Measurements from ENCODE around the gene SGMS1.
A peak's percentile ranks its signal among the peaks of the same experiment; 100 is the strongest.
"Not testable (repeated sequence)": the region's sequence is repeated elsewhere in the genome, so short reads cannot be mapped to it uniquely, and the experiment has no call there.

Gene SGMS1

DNA sequence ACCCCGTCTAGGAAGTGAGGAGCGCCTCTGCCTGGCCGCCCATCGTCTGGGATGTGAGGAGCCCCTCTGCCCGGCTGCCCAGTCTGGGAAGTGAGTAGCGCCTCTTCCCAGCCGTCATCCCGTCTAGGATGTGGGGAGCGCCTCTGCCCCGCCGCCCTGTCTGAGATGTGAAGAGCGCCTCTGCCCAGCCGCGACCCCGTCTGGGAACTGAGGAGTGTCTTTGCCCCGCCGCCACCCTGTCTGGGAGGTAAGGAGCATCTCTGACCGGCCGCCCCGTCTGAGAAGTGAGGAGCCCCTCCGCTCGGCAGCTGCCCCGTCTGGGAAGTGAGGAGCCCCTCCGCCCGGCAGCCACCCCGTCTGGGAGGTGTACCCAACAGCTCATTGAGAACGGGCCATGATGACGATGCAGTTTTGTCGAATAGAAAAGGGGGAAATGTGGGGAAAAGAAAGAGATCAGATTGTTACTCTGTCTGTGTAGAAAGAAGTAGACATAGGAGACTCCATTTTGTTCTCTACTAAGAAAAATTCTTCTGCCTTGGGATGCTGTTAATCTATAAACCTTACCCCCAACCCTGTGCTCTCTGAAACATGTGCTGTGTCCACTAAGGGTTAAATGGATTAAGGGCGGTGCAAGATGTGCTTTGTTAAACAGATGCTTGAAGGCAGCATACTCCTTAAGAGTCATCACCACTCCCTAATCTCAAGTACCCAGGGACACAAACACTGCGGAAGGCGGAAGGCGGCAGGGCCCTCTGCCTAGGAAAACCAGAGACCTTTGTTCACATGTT is 267.9 kb downstream of the SGMS1 start:
- not testable (repeated sequence) for FAIRE-seq

DNA sequence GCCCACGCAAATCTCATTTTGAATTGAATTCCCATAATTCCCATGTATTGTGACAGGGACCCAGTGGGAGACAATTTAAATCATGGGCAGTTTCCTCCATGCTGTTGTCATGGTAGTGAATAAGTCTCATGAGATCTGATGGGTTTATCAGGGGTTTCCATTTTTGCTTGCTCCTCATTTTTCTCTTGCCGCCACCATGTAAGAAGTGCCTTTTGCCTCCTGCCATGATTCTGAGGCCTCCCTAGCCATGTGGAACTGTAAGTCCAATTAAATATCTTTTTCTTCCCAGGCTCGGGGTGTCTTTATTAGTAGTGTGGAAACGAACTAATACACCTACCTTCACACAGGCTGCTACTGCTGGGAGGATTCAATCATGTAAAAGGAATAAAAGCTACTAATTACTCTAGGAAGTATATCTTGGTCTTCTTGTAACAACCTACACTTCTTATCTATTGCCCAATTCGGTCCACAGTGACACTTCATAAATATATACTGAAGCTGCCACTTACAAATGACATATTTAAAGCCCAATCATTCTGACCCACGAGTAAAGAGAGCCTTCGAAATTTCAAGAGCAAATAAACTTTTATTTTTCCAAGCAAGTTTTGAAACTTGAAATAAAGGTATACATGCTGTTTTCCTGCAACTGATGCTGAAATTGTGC is 272.1 kb downstream of the SGMS1 start:
- FAIRE-seq, result no peak

DNA sequence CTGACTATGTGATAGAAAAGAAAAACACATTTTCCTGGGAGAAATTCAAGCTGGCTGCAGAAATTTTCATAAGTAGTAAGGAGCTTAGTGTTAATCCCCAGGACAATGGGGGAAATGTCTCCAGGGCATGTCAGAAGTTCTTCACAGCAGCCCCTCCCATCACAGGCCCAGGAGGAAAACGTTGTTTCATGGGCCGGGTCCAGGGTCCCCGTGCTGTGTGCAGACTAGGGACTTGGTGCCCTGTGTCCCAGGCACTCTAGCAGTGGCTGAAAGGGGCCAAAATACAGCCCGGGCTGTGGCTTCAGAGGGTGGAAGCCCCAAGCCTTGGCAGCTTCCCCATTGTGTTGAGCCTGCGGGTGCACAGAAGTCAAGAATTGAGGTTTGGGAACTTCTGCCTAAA is 273.4 kb downstream of the SGMS1 start:
- FAIRE-seq, result no peak

DNA sequence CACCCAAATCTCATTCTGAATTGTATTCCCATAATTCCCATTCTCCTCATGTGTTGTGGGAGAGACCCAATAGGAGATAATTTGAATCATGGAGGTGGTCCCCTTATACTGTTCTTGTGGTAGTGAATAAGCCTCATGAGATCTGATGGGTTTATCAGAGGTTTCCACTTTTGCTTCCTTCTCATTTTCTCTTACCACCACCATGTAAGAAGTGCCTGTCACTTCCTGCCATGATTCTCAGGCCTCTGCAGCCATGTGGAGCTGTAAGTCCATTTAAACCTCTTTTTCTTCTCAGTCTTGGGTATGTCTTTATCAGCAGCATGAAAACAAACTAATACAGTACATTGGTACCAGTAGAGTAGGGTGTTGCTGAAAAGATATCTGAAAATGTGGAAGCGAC is 274.2 kb downstream of the SGMS1 start:
- FAIRE-seq, result no peak

DNA sequence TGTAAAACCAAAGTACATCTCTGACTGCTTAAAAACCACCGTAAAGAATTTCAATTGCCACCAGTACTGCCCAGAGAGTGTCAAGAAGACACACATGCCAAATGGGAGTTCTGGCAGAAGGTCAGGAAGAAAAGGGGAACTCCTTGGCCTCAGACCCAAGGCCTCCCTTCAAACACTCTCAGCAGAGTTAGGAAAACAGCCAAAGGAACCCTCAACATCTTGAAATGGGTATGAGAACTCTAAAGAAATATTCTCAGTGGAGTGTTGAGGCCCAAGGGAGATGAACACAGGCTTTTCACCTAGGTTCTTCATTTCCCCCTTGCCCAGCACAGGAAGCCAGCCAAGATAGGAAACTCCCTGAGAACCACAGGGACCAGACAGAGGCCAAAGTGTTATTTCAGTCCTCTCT is 276.4 kb downstream of the SGMS1 start:
- FAIRE-seq, result no peak

DNA sequence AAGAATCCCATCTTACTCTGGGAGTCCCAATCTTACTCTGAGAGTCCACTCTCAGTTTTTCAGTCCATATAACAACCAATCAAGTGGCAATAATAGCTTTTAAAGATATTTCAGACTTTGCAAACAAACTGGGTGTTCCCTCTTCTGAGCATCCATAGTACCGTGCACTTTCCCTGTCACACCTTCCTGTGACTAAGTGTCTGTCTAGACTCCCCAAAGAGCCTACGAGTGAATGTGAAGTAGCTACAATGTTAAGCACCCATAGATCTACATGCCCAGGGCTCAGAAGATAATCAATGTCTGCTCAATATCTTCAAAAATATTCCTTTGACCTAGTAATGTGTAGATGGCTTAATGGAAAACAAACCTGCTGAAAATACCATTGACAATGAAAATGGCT is 276.8 kb downstream of the SGMS1 start:
- FAIRE-seq, result no peak

DNA sequence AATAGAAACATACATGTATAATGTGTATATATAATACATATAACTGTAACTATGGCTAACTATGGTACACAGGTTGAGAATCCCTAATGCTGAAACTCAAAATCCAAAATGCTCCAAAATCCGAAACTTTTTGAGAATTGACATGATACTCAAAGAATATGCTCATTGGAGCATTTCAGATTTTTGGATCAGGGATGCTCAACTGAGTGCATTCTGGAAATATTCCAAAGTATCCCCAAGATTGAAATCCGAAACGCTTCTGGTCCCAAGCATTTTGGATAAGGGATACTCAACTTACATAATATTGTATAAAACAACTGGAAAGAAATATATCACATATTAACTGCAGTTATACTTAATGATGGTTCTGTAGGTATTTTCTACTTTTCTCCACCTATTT is 278.2 kb downstream of the SGMS1 start:
- no peak for FAIRE-seq

DNA sequence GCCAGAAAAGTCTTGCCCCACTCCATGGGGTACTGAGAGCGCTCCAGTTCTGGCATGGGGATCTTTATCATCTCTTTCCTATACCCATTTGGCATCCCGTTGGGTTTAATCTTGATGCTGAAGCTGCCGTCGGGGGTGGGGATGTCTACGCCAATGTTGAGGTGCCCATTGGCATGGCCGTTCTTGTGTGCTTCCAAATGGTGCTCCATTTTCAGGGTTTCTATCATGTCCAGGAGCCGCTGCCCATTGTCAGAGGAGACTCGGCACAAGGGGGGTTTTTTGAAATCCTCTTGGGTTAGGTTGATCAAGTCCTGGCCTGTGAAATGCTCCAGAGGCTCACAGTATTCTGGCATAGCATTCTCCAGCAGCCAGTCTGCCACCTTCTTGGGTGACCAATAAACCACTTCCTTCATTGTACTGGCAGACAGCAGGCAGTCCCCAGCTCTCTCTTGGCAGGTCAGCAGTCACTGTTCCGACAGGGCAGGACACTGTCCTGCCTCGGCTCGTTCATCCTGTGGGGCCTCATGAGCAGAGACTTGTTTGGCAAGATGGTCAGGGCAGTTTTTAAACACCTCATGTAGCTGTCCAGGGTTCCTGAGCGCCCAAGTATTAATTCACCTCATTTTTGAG is 279.9 kb downstream of the SGMS1 start:
- FAIRE-seq, result no peak

DNA sequence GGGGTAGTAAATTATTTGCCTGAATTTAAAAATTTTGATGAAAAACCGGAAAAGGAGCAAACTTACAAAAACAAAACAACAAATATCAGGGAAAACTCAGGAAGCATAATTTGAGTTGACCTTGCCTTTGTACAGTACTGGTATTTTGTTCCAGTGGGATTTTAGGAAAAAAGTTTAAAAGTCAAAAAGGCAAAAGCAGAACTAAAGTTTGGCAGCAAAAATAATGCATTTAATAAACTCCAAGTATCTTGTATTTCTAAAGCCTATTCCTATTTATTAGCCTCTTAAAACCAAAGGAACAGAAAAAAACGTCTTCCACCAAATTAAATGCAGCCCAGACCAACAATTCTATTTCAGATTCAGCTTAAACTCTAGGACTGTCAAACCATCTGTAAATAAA is 281.8 kb downstream of the SGMS1 start:
- no peak for FAIRE-seq

DNA sequence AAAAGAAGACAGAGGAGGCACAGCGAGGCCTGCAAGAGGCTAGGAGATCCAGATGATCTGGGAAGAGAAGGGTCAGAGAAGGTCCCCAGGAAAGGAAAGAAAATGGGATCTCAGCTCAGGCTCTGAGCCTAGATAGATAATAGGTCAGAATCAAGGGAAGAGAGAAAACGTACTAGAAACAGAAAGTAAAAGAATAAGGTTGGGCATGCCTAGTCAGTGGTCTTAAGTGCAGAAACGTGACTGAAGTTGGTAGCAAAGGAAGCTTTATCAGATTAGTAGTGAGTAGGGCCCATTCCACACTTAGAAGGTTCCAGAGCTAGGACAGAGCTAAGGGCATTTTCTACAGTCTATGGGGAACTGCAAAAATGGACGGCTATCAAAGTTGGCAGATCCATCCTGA is 287.6 kb downstream of the SGMS1 start:
- FAIRE-seq, result no peak

DNA sequence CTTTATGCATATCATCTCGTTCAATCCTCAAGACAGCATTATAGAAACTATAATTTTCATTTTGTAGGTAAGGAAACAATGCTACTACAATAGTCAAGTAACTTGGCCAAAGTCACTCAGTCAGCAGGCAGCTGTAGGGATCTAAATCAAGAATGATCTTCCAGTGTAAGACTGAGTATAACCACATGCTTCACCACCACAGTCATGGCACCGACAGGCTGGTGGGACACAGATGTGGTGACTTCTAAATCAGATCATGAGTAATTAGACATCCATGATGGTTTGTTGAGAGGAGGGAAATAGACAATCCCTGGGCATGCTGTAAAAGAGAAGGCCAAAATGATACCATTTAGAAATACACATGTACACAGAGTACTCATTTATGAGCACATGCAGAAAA is 288.4 kb downstream of the SGMS1 start:
- FAIRE-seq, result no peak

DNA sequence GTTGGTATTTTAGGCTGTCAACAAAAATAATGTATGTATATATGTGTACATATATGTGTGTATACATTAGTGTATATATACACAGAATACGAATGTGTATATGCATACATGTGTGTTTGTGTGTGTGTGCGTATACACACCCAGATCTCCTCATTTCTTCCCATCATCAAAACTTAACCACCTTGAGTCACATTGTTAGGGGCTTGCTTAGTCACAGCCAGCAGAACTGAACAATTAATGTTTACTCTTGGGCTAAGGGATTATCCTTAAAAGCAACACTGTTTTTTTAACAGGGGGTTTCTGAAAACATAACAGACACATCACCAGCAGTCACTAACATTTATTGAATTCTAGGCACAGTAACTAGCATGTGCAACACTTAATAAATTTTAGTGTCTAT is 289.5 kb downstream of the SGMS1 start:
- no peak for FAIRE-seq

DNA sequence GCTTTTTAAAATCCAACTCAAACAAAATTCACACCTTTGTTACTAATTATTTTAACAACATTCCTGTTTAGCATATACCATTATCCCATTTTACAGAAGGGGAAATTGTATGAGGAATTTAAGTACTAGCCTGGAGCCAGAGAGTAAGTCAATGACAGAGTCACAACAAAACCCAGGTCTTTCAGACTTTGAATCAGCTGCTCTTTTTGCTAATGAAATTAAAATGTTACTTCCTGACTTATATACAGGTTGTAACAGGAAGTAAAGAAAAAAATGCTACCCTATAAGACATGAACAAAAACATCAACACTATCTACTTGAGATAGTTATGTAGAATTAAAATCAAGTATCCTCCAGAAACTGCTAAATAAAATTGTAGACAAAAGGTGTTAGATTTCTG is 289.9 kb downstream of the SGMS1 start:
- FAIRE-seq, result no peak

DNA sequence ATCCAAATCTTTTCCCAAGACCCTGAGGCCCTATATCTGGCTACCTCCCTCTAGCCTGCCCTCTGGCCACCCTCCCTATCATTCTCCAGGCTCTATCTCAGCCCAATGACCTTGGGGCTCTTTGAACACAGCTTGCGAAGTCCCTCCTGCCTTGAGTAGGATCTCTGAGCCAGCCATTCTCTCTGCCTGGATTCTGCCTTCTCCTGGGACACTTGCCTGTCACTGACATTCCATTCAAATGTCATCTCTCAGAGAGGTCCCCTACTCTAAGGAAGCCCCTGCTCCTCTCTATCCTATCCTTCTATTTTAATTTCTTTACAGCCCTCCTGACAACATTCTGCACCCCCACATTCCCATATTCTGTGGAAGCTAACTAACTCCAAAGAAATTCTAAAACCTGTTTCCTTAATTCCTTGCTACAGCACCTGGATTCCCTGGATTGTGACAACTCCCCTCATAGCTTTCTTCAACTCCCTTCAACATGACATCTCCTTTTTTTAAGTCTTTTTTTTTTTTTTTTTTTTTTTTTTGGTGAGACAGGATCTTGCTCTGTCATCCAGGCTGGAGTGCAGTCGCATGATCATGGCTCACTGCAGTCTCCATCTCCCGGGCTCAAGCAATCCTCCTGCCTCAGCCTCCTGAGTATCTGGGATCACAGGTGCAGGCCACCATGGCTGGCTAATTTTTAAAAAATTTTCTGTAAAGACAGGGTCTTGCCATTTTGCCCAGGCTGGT is 291.5 kb downstream of the SGMS1 start:
- no peak for FAIRE-seq

DNA sequence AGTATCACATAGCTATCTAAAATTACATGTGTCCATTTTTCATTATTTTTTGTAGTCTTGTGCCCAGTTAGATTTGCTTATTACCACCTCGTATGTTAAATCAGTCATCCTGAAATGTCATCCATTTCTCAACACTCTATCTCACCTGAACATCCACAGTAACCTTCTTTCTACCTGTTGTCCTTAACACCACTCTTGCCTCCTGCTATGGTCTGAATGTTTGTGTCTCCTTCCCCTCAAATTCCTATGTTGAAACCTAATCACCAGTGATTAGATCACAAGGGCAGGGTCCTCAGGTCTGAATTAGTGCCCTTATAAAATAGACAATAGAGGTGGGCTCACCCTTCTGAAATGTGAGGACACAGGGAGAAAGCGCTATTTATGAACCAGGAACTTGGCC is 292.3 kb downstream of the SGMS1 start:
- FAIRE-seq, result no peak

DNA sequence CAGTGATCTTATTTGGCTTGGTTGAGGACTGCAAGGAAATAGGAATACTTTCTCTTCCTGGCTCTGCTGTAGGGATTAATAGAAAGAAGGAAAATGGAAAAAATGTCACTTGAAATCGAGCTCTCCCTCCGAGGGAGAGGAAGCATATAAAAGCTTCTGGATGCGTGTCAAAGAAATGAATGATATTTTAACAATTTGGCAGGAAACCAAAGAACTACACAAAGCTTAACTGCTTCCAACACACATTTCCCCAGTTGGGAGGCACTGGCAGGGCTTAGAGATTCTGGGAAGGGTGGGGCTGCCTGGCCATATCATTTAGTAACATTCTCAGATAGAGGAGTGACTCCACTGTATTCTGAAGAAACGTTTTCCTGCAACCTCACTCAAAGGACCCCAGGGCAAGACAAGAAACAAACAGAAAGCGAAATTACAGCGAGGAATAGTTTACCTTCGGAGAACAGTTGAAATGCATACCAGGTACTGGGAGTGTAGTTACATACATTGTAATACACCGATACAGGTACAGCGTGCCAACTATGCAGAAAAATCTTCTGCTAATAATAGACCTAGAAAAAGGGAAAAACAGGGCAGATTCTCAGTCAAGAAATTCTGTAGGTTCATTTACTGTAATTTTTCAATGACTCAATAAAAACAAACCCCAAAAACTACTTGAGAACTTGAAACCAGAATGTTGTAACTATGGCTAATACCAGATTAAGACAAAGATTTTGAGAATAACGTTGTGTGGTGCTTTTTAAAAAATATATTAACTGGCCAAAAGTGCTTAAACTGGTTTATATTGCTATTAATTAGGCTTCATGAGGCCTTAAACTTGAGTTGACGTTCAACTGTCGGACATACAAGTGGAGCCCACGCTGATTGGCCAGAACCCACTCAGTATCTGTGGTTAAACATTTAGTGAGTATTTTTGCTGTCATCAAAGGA is 296.7 kb downstream of the SGMS1 start:
- FAIRE-seq, result no peak

DNA sequence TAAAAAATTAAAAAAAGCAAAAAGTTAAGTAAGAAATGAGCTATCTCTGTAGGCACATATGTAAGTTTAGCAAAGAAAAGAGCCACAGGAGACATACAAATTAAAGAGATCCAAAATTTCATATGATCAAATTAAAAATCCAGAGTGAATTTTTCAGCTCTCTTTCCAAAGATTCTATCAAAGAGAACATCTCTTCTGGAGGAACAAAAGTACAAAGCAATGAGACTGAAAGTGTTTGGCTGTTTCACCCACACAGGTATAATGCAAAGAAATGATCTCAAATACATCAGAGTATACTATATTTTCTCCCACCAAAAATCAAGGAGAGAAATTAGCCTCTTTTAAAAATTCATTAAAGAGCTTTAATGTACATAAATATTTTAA is 297.6 kb downstream of the SGMS1 start:
- FAIRE-seq, result no peak

DNA sequence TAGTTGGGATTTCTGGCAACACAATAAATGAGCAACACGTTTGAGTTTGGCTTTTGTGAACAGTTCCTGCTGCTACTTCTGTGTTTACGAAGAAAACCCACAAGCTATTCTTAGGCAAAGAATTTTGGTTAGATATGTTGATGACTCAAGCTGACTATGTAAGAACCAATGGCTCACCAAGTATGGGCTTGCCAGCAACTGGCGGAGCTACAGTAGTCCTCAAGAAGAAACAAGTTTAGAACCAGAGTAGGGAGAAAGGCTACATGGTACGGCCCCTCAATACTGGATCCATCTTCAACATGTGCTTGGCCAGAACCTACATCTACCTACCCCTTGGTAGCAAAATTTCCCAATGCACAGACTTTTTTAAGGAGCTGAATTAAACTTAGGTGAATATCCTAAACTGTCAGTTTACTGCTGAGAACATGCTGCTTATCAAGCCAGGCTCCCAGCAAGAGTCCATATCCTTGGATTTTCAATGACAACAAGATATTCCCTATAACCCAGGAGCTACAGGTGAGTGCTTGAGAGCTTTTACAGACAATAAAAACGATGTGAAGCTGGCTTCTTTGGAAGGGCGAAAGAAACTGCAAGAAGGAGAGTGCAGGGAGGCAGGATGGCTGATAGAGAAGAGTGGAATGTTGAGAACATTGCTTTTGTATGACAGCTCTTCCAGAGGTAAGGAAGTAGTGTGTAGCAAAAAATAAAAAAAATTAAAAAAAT is 298.1 kb downstream of the SGMS1 start:
- no peak for FAIRE-seq

DNA sequence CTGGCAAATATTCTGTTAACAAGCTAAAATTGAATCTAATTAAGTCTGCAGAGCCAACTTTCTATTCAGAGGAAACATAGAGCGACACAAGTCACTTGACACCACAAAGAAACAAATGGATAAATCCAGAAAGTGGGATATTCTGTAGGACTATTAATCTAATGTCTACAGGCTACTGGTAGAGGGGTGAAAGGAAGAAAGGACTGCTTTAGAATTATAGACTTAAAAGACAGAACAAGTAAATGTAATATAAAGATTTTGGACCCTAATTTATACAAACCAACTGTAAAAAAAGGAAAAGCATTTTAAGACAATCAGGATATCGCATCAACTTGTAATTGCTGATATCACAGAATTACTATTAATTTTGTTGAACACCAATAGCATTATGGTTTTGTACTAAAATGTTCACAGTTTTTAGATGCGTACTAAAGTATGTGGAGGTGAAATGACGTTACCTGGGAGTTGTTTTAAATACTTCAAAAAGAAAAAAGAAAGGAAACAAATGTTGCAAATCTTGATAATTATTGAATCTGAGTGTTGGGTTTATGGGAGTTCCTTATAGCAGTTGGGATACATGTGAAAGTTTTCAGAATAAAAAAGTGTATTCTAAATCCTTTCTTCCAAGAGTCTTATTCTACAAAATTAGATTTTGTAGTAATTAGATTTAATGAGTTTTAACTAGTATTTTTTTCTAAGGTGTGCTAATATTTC is 298.9 kb downstream of the SGMS1 start:
- peak; percentile 19 for FAIRE-seq

DNA sequence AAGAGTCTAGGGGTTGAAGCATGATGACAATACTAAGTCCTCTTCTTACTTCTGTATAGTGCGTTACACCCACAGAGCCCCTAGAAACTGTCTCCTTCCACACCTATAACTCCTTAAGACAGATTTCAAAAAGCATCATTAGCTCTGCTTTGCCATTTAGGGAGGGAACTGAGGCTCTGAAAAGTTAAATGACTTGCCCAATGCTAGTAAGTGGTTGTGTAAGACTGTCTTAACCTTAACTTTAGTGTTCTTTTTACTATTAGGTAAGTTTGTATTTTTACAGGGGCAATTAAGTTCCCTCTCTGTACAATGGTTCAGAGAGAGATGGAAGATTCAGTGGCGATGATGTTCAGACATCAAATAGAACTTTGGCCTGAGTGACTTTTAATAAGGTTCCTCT is 299.7 kb downstream of the SGMS1 start:
- no peak for FAIRE-seq

DNA sequence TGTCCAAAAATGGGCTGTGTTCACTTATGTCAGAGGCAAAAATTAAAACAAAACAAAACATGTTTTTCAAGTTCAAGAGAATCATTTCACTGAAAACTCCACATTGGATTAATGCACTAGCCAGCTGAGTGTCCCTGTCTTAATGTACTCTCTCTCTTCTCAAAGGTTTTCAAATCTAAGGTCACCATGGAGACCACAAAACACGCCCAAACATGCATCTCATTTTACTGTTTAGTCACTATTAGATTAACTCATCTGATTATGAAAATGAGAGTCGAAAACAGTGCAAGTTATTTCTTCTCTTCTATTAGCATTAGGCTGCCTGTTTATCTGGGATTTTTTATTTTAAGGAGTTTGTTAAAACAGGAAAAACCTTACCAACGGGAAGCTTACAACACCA is 301.7 kb downstream of the SGMS1 start:
- no peak for FAIRE-seq
